K562 (cell line): ENCODE data around the gene GPD2. TPM values are rescaled to one million over a fixed set of nuclear protein-coding genes. Genes with fewer than 3 reads are reported as not detected.
A peak's percentile ranks its signal among the peaks of the same experiment; 100 is the strongest.

Source experiments
- CCAR2 ChIP-seq: fragments of 200-400 bp; formaldehyde crosslinking; IDR thresholded peaks from 2 replicates; pipeline ENCODE4 v1.6.1; 2017; ENCODE audit warnings: mild to moderate bottlenecking, low read depth, low read length
- DDX20 ChIP-seq: fragments of 450-650 bp; IDR thresholded peaks from 2 replicates; pipeline ENCODE4 v1.6.1; 2016; ENCODE audit warnings: missing genetic modification characterization, low read depth, mild to moderate bottlenecking, missing compliant biosample characterization, moderate library complexity
- EHMT2 ChIP-seq: fragments of 450-650 bp; IDR thresholded peaks from 2 replicates; pipeline ENCODE4 v1.6.1; 2018; ENCODE audit warnings: antibody characterized with exemption
- GATAD2A ChIP-seq: fragments of 450-650 bp; IDR thresholded peaks from 2 replicates; pipeline ENCODE4 v1.6.1; 2017
- HIVEP1 ChIP-seq: fragments of 250-450 bp; sonication (Bioruptor Pico); IDR thresholded peaks from 2 replicates; pipeline ENCODE4 v1.4.0; 2020; ENCODE audit warnings: mild to moderate bottlenecking
- HNRNPH1 ChIP-seq: fragments of 200-400 bp; formaldehyde crosslinking; optimal IDR thresholded peaks from 2 replicates; pipeline ENCODE3; 2017; ENCODE audit warnings: low read depth, mild to moderate bottlenecking, low read length, moderate library complexity
- NCOA4 ChIP-seq: fragments of 450-650 bp; IDR thresholded peaks from 2 replicates; pipeline ENCODE4 v1.6.1; 2018; ENCODE audit warnings: mild to moderate bottlenecking; ENCODE audit not compliant: partially characterized antibody
- OTX1 ChIP-seq: fragments of 450-650 bp; formaldehyde crosslinking; IDR thresholded peaks from 2 replicates; pipeline ENCODE4 v1.4.0; 2022; ENCODE audit warnings: mild to moderate bottlenecking
- polyA plus RNA-seq, 8 experiments: library from polyadenylated mRNA; depleted of rRNA in 4 of 8; stranded (reverse) in 5 of 8; unstranded in 3 of 8; fragments of >200 nt; fragmentation: Nextera tagmentation in 2 of 8; fragmentation: Illumina TruSeq in 1 of 8; extraction: Ambion mirVana in 2 of 8; extraction: Trizol in 1 of 8; gene quantifications; 2 replicates each; pipeline versions ENCODE4 v1.2.1 to v1.2.3, GENCODE V29; 2011 to 2014; ENCODE audit warnings: inconsistent platforms in 1 of 8, missing spikeins in 1 of 8
- total RNA-seq, 7 experiments: library from RNA; depleted of rRNA in 6 of 7; stranded (reverse); fragments of >200 nt in 6 of 7; fragmentation: Illumina TruSeq in 2 of 7; extraction: Trizol in 2 of 7; gene quantifications; 2 replicates each; pipeline versions ENCODE4 v1.2.1 to v1.2.3, GENCODE V29; 2011 to 2021; ENCODE audit warnings: low replicate concordance in 1 of 7
- TF ChIP-seq, protein P1 (sequence below), 2 experiments: fragments of 450-650 bp; formaldehyde crosslinking in 1 of 2; IDR thresholded peaks; 2 replicates each; pipeline versions ENCODE4 v1.4.0 to v1.6.1; 2014 to 2020; ENCODE audit warnings: mild to moderate bottlenecking in 2 of 2, borderline replicate concordance in 1 of 2, low read depth in 1 of 2
- TF ChIP-seq, protein P2 (sequence below): fragments of 450-650 bp; formaldehyde crosslinking; IDR thresholded peaks from 2 replicates; pipeline ENCODE4 v1.4.0; 2020; ENCODE audit warnings: mild to moderate bottlenecking, mixed read lengths
- TF ChIP-seq, protein P3 (sequence below): fragments of 250-450 bp; sonication (Bioruptor Pico); IDR thresholded peaks from 2 replicates; pipeline ENCODE4 v1.6.1; 2021; ENCODE audit warnings: mild to moderate bottlenecking
- TF ChIP-seq, protein P4 (sequence below): fragments of 250-450 bp; sonication (Bioruptor Pico); IDR thresholded peaks from 2 replicates; pipeline ENCODE4 v1.8.0; 2021; ENCODE audit warnings: borderline replicate concordance, mild to moderate bottlenecking, moderate library complexity; ENCODE audit not compliant: poor library complexity, severe bottlenecking
- TF ChIP-seq, protein P5 (sequence below), 2 experiments: IDR thresholded peaks in 1 of 2; conservative IDR thresholded peaks in 1 of 2; 2 replicates each; pipeline ENCODE4 v1.6.1; 2016; ENCODE audit warnings: low read depth in 2 of 2, mild to moderate bottlenecking in 1 of 2, missing compliant biosample characterization in 1 of 2, missing genetic modification characterization in 1 of 2, moderate library complexity in 1 of 2

The GPD2 gene
- total and polyA plus RNA-seq, 9 of the 15 experiments (the other 6 are each of a cell fraction or from before 2014, with no cell fraction given): 5.2 to 39.2 (median 19.0) TPM

DNA sequence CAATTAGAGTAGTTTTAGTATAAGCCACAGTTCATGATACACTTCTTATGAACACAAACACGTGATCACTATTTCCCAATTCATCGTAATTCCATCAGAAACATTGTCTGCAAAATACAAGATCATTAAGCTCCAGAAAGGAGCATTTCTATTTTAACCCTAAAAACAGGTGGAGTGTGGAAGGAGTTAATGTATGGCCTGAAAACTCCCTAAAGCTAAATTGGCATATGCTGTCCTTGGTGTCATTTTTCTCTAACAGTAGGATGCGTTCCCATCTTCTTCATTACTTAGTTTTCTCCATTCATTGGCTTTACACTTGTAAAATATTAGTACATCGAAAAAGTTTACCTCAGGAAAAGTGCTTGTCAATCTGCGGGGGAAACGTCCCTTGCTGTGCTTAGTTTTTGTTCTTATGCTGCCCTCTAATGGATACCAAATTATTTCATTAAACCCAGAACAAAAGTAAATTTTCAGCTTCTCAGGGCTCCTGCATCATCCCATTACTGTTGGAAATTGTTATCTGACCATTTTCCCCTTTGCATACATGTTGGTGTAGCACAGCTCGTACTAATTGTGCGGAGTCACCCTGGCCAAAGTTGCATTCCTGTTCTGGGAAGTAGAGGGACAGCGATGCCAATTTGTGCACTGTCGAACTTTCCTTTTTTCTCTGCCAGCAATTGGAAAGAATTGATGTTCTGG, 153.4 kb downstream of the GPD2 start (continued):
- TF ChIP-seq, protein P1, sequence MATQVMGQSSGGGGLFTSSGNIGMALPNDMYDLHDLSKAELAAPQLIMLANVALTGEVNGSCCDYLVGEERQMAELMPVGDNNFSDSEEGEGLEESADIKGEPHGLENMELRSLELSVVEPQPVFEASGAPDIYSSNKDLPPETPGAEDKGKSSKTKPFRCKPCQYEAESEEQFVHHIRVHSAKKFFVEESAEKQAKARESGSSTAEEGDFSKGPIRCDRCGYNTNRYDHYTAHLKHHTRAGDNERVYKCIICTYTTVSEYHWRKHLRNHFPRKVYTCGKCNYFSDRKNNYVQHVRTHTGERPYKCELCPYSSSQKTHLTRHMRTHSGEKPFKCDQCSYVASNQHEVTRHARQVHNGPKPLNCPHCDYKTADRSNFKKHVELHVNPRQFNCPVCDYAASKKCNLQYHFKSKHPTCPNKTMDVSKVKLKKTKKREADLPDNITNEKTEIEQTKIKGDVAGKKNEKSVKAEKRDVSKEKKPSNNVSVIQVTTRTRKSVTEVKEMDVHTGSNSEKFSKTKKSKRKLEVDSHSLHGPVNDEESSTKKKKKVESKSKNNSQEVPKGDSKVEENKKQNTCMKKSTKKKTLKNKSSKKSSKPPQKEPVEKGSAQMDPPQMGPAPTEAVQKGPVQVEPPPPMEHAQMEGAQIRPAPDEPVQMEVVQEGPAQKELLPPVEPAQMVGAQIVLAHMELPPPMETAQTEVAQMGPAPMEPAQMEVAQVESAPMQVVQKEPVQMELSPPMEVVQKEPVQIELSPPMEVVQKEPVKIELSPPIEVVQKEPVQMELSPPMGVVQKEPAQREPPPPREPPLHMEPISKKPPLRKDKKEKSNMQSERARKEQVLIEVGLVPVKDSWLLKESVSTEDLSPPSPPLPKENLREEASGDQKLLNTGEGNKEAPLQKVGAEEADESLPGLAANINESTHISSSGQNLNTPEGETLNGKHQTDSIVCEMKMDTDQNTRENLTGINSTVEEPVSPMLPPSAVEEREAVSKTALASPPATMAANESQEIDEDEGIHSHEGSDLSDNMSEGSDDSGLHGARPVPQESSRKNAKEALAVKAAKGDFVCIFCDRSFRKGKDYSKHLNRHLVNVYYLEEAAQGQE (IDR thresholded peaks at IDR 0.05; ENCODE audit: borderline replicate concordance): peak; percentile 92
- TF ChIP-seq, protein P1 (CRISPR knock-in tag; IDR thresholded peaks at IDR 0.05; ENCODE audit: low read depth): no peak
- TF ChIP-seq, protein P2, sequence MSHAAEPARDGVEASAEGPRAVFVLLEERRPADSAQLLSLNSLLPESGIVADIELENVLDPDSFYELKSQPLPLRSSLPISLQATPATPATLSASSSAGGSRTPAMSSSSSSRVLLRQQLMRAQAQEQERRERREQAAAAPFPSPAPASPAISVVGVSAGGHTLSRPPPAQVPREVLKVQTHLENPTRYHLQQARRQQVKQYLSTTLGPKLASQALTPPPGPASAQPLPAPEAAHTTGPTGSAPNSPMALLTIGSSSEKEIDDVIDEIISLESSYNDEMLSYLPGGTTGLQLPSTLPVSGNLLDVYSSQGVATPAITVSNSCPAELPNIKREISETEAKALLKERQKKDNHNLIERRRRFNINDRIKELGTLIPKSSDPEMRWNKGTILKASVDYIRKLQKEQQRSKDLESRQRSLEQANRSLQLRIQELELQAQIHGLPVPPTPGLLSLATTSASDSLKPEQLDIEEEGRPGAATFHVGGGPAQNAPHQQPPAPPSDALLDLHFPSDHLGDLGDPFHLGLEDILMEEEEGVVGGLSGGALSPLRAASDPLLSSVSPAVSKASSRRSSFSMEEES (CRISPR knock-in tag): peak; percentile 58
- TF ChIP-seq HNRNPH1 (no peak), CCAR2 (no peak), NCOA4 (no peak), EHMT2 (no peak), GATAD2A (no peak), HIVEP1 (CRISPR knock-in tag) (no peak), DDX20 (tag) (no peak), OTX1 (CRISPR knock-in tag) (no peak)
- TF ChIP-seq, protein P3, sequence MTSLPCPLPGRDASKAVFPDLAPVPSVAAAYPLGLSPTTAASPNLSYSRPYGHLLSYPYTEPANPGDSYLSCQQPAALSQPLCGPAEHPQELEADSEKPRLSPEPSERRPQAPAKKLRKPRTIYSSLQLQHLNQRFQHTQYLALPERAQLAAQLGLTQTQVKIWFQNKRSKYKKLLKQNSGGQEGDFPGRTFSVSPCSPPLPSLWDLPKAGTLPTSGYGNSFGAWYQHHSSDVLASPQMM (CRISPR knock-in tag): no peak
- TF ChIP-seq, protein P4, sequence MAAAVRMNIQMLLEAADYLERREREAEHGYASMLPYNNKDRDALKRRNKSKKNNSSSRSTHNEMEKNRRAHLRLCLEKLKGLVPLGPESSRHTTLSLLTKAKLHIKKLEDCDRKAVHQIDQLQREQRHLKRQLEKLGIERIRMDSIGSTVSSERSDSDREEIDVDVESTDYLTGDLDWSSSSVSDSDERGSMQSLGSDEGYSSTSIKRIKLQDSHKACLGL: no peak
- TF ChIP-seq, protein P5, sequence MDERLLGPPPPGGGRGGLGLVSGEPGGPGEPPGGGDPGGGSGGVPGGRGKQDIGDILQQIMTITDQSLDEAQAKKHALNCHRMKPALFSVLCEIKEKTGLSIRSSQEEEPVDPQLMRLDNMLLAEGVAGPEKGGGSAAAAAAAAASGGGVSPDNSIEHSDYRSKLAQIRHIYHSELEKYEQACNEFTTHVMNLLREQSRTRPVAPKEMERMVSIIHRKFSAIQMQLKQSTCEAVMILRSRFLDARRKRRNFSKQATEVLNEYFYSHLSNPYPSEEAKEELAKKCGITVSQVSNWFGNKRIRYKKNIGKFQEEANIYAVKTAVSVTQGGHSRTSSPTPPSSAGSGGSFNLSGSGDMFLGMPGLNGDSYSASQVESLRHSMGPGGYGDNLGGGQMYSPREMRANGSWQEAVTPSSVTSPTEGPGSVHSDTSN (CRISPR knock-in tag; IDR thresholded peaks at IDR 0.05; ENCODE audit: low read depth): no peak
- TF ChIP-seq, protein P5 (tag; conservative IDR thresholded peaks at IDR 0.05; ENCODE audit: low read depth): peak; percentile 76
